Neuron (in vitro differentiated cells): ENCODE data around the gene SLC7A1.

Source experiments
- H2AFZ ChIP-seq: one replicate; pipeline ENCODE4 v1.6.1; 2013; ENCODE audit warnings: low read depth, mild to moderate bottlenecking, inconsistent platforms, low read length, moderate library complexity
- H3K27me3 ChIP-seq: one replicate; pipeline ENCODE4 v1.6.1; 2013; ENCODE audit warnings: low read length; ENCODE audit not compliant: insufficient read depth
- H3K36me3 ChIP-seq: one replicate; pipeline ENCODE4 v1.6.1; 2013; ENCODE audit warnings: low read length; ENCODE audit not compliant: insufficient read depth
- H3K4me1 ChIP-seq: one replicate; pipeline ENCODE4 v1.6.1; 2013; ENCODE audit warnings: low read length; ENCODE audit not compliant: insufficient read depth
- H3K4me3 ChIP-seq: 2 replicates; pipeline ENCODE4 v1.5.1; 2013; ENCODE audit warnings: mild to moderate bottlenecking, low read length, moderate library complexity
- H3K9me3 ChIP-seq: one replicate; pipeline ENCODE4 v1.6.1; 2013; ENCODE audit warnings: low read length

The SLC7A1 gene

GRCh38 chr13:29476046-29476445 is 119.4 kb downstream of the SLC7A1 start:
- Histone ChIP-seq H3K27me3 (no peaks in the 10 kb centered on the region), H3K9me3 (no peaks in the 10 kb centered on the region), H2AFZ (no peak overlapping the region)

GRCh38 chr13:29474991-29475390 is 120.5 kb downstream of the SLC7A1 start:
- Histone ChIP-seq H2AFZ (no peak overlapping the region), H3K9me3 (no peaks in the 10 kb centered on the region), H3K27me3 (no peaks in the 10 kb centered on the region), H3K4me1 (no peaks in the 10 kb centered on the region), H3K36me3 (no peaks in the 10 kb centered on the region), H3K4me3 (no peak overlapping the region)

More at GRCh38 chr13:29476046-29476445, 119.4 kb downstream of the SLC7A1 start:
- Histone ChIP-seq H3K4me1 (no peaks in the 10 kb centered on the region), H3K36me3 (no peaks in the 10 kb centered on the region), H3K4me3 (no peak overlapping the region)

GRCh38 chr13:29473166-29473565 is 122.3 kb downstream of the SLC7A1 start:
- Histone ChIP-seq H3K4me3 (no peak overlapping the region), H3K36me3 (no peaks in the 10 kb centered on the region), H2AFZ (no peak overlapping the region), H3K4me1 (no peaks in the 10 kb centered on the region), H3K9me3 (no peaks in the 10 kb centered on the region), H3K27me3 (no peaks in the 10 kb centered on the region)

- Histone ChIP-seq H3K27me3 (no peaks in the 10 kb centered on the region), H3K4me3 (no peak overlapping the region), H3K9me3 (no peaks in the 10 kb centered on the region), H2AFZ (no peak overlapping the region), H3K4me1 (no peaks in the 10 kb centered on the region), H3K36me3 (no peaks in the 10 kb centered on the region)
Observed at GRCh38 chr13:29472332-29472961, 123.0 kb downstream of the SLC7A1 start.

GRCh38 chr13:29471551-29471950 is 123.9 kb downstream of the SLC7A1 start:
- H3K9me3 ChIP-seq, result no peaks in the 10 kb centered on the region
- no peaks in the 10 kb centered on the region for H3K27me3 ChIP-seq
- no peaks in the 10 kb centered on the region for H3K36me3 ChIP-seq
- no peaks in the 10 kb centered on the region for H3K4me1 ChIP-seq
- H3K4me3 ChIP-seq, result no peak overlapping the region
- no peak overlapping the region for H2AFZ ChIP-seq

- H3K9me3 ChIP-seq, result no peaks in the 10 kb centered on the region
- no peak overlapping the region for H3K4me3 ChIP-seq
- no peaks in the 10 kb centered on the region for H3K36me3 ChIP-seq
- H2AFZ ChIP-seq, result no peak overlapping the region
- H3K27me3 ChIP-seq, result no peaks in the 10 kb centered on the region
- no peaks in the 10 kb centered on the region for H3K4me1 ChIP-seq
Observed at GRCh38 chr13:29465741-29466293, 129.7 kb downstream of the SLC7A1 start.

GRCh38 chr13:29464105-29464679 is 131.3 kb downstream of the SLC7A1 start:
- Histone ChIP-seq H3K4me1 (no peaks in the 10 kb centered on the region), H3K27me3 (no peaks in the 10 kb centered on the region), H3K9me3 (no peaks in the 10 kb centered on the region), H3K36me3 (no peaks in the 10 kb centered on the region), H3K4me3 (no peak overlapping the region), H2AFZ (no peak overlapping the region)

- no peak overlapping the region for H3K4me3 ChIP-seq
- H3K36me3 ChIP-seq, result no peaks in the 10 kb centered on the region
- no peaks in the 10 kb centered on the region for H3K4me1 ChIP-seq
- no peaks in the 10 kb centered on the region for H3K27me3 ChIP-seq
- H3K9me3 ChIP-seq, result no peaks in the 10 kb centered on the region
- no peak overlapping the region for H2AFZ ChIP-seq
Observed at GRCh38 chr13:29459813-29460355, 135.6 kb downstream of the SLC7A1 start.
